Peyer's patch (tissue), 4 donors: Measurements from ENCODE around the gene CDK11B.

Experiments
- CTCF ChIP-seq, 6 experiments: fragments of 450-650 bp in 4 of 6; fragments of 200-600 bp in 2 of 6; sonication (generic) in 1 of 6; IDR thresholded peaks; one replicate each; pipeline ENCODE4 v1.5.1; 2017 to 2019; ENCODE audit warnings: antibody characterized with exemption in 6 of 6, mild to moderate bottlenecking in 3 of 6, moderate library complexity in 1 of 6
- POLR2A ChIP-seq, 2 donors: fragments of 450-650 bp; IDR thresholded peaks; one replicate each; pipeline ENCODE4 v1.5.1; 2017; ENCODE audit warnings: antibody characterized with exemption in 2 of 2, mild to moderate bottlenecking in 2 of 2, moderate library complexity in 2 of 2

- TF ChIP-seq POLR2A (IDR thresholded peaks at IDR 0.05) (no peak), CTCF (IDR thresholded peaks at IDR 0.05) (no peak)
Measured at GRCh38 chr1:1677718-1678580, 19.1 kb upstream of the CDK11B start.
